HepG2 (cell line): ENCODE measurements around the gene LAG3. TPM values are rescaled to one million over a fixed set of nuclear protein-coding genes. Genes with fewer than 3 reads are reported as not detected.

Source experiments
- EEA1 ChIP-seq: sonication (generic); formaldehyde crosslinking; IDR thresholded peaks from 2 replicates; pipeline ENCODE4 v1.5.1; 2020; ENCODE audit warnings: mild to moderate bottlenecking, missing genetic modification reagents, borderline replicate concordance
- ELF3 ChIP-seq: IDR thresholded peaks from 2 replicates; pipeline ENCODE4 v1.6.1; 2016; ENCODE audit warnings: missing genetic modification reagents, missing compliant biosample characterization
- HNRNPL ChIP-seq: fragments of 200-400 bp; formaldehyde crosslinking; IDR thresholded peaks from 2 replicates; pipeline ENCODE4 v1.6.1; 2017; ENCODE audit warnings: mild to moderate bottlenecking, low read depth, low read length
- HNRNPUL1 ChIP-seq: fragments of 200-400 bp; formaldehyde crosslinking; IDR thresholded peaks from 2 replicates; pipeline ENCODE4 v1.6.1; 2017; ENCODE audit warnings: low read depth, mild to moderate bottlenecking, low read length, moderate library complexity
- MED1 ChIP-seq: sonication (generic); formaldehyde crosslinking; IDR thresholded peaks from 2 replicates; pipeline ENCODE4 v1.4.0; 2020; ENCODE audit warnings: missing genetic modification reagents
- NCOA5 ChIP-seq: sonication (generic); formaldehyde crosslinking; IDR thresholded peaks from 2 replicates; pipeline ENCODE4 v1.4.0; 2020; ENCODE audit warnings: missing genetic modification reagents
- SMARCC2 ChIP-seq: fragments of 450-650 bp; IDR thresholded peaks from 2 replicates; pipeline ENCODE4 v1.6.1; 2017; ENCODE audit warnings: antibody characterized with exemption, mild to moderate bottlenecking
- SRSF4 ChIP-seq: fragments of 200-400 bp; formaldehyde crosslinking; IDR thresholded peaks from one replicate; pipeline ENCODE4 v1.6.1; 2018; ENCODE audit warnings: mild to moderate bottlenecking, low read depth, low read length, moderate library complexity; ENCODE audit not compliant: poor library complexity, severe bottlenecking
- TBX2 ChIP-seq: sonication (generic); formaldehyde crosslinking; IDR thresholded peaks from 2 replicates; pipeline ENCODE4 v1.5.0; 2020; ENCODE audit warnings: missing genetic modification reagents, mild to moderate bottlenecking, borderline replicate concordance
- TEAD2 ChIP-seq: sonication (generic); formaldehyde crosslinking; IDR thresholded peaks from 2 replicates; pipeline ENCODE4 v1.9.0; 2021; ENCODE audit warnings: missing genetic modification reagents
- TRIM24 ChIP-seq: sonication (generic); formaldehyde crosslinking; IDR thresholded peaks from 2 replicates; pipeline ENCODE4 v1.8.0; 2022; ENCODE audit warnings: mild to moderate bottlenecking, missing genetic modification reagents
- ZFP1 ChIP-seq: IDR thresholded peaks from 2 replicates; pipeline ENCODE4 v1.6.1; 2016
- ZNF296 ChIP-seq: sonication (generic); formaldehyde crosslinking; conservative IDR thresholded peaks from 2 replicates; pipeline ENCODE4 v1.5.0; 2020; ENCODE audit warnings: mild to moderate bottlenecking, missing genetic modification reagents
- ZNF430 ChIP-seq: sonication (generic); formaldehyde crosslinking; IDR thresholded peaks from 2 replicates; pipeline ENCODE4 v1.9.0; 2021; ENCODE audit warnings: mild to moderate bottlenecking, missing genetic modification reagents
- ZNF557 ChIP-seq: sonication (generic); formaldehyde crosslinking; IDR thresholded peaks from 2 replicates; pipeline ENCODE4 v1.4.0; 2020; ENCODE audit warnings: missing genetic modification reagents
- ZNF567 ChIP-seq: sonication (generic); formaldehyde crosslinking; IDR thresholded peaks from 2 replicates; pipeline ENCODE4 v1.8.1; 2023; ENCODE audit warnings: mild to moderate bottlenecking, missing genetic modification reagents, borderline replicate concordance
- polyA plus RNA-seq, 8 experiments: library from polyadenylated mRNA; depleted of rRNA in 3 of 8; stranded (reverse) in 7 of 8; unstranded in 1 of 8; fragments of >200 nt; fragmentation: Illumina TruSeq in 4 of 8; extraction: Trizol in 4 of 8; gene quantifications; 2 replicates each; pipeline versions ENCODE4 v1.2.1 to v1.2.3, GENCODE V29; 2011 to 2016; ENCODE audit warnings: low read depth in 4 of 8, missing spikeins in 1 of 8, mixed read lengths in 1 of 8; ENCODE audit not compliant: insufficient read depth in 1 of 8
- total RNA-seq, 5 experiments: library from RNA; depleted of rRNA; stranded (reverse); fragments of >200 nt; fragmentation: Illumina TruSeq; extraction: Trizol; gene quantifications; 2 replicates each; pipeline ENCODE4 v1.2.3, GENCODE V29; 2016; ENCODE audit warnings: low read depth in 1 of 5
- TF ChIP-seq, protein P1 (sequence below): sonication (generic); formaldehyde crosslinking; conservative IDR thresholded peaks from 2 replicates; pipeline ENCODE4 v1.4.0; 2020; ENCODE audit warnings: mild to moderate bottlenecking, missing genetic modification reagents, moderate library complexity
- TF ChIP-seq, protein P2 (sequence below): sonication (generic); formaldehyde crosslinking; IDR thresholded peaks from 2 replicates; pipeline ENCODE4 v1.8.0; 2023; ENCODE audit warnings: mild to moderate bottlenecking, missing genetic modification reagents
- TF ChIP-seq, protein P3 (sequence below): sonication (generic); formaldehyde crosslinking; IDR thresholded peaks from 2 replicates; pipeline ENCODE4 v1.5.1; 2020; ENCODE audit warnings: mild to moderate bottlenecking, missing genetic modification reagents, borderline replicate concordance
- TF ChIP-seq, protein P4 (sequence below): sonication (generic); formaldehyde crosslinking; IDR thresholded peaks from 2 replicates; pipeline ENCODE4 v1.5.1; 2020; ENCODE audit warnings: missing genetic modification reagents, mild to moderate bottlenecking, borderline replicate concordance

The LAG3 gene
- total and polyA plus RNA-seq, 2 of the 13 experiments (the other 11 are each of a cell fraction or from before 2014, with no cell fraction given), result 0.11 to 0.26 TPM

DNA sequence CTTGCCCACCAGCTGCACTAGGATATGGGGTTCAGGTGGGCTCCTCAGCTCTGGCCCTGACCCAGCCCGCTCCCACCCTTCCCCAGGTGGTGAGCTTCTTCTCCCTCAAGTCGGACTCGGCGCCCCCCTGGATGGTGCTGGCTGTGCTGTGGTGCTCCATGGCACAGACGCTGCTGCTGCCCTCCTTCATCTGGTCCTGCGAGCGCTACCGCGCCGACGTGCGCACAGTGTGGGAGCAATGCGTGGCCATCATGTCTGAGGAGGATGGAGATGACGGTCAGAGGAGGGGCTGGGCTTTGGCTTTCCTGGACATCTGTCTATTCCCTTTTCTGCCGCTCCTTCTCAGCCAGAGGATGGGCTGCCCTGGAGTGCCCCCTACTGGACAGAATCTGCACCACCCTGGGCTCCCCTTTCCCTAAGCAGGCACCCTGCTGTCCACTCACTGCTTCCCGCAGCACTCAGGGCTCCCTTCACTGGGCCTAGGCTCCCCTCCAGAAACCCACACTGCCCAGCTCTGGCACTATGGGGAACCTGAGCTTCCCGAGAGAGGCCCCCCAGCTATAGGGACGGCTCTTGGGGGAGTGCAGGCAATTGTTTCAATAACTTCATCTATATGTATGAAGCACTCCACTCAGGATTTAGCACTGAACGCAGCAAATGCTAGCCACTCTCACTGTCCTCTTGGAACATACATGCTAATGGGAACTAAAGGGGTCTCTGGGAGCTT is 53.2 kb downstream of the LAG3 start (continued):
- TF ChIP-seq, protein P1, sequence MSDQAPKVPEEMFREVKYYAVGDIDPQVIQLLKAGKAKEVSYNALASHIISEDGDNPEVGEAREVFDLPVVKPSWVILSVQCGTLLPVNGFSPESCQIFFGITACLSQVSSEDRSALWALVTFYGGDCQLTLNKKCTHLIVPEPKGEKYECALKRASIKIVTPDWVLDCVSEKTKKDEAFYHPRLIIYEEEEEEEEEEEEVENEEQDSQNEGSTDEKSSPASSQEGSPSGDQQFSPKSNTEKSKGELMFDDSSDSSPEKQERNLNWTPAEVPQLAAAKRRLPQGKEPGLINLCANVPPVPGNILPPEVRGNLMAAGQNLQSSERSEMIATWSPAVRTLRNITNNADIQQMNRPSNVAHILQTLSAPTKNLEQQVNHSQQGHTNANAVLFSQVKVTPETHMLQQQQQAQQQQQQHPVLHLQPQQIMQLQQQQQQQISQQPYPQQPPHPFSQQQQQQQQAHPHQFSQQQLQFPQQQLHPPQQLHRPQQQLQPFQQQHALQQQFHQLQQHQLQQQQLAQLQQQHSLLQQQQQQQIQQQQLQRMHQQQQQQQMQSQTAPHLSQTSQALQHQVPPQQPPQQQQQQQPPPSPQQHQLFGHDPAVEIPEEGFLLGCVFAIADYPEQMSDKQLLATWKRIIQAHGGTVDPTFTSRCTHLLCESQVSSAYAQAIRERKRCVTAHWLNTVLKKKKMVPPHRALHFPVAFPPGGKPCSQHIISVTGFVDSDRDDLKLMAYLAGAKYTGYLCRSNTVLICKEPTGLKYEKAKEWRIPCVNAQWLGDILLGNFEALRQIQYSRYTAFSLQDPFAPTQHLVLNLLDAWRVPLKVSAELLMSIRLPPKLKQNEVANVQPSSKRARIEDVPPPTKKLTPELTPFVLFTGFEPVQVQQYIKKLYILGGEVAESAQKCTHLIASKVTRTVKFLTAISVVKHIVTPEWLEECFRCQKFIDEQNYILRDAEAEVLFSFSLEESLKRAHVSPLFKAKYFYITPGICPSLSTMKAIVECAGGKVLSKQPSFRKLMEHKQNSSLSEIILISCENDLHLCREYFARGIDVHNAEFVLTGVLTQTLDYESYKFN (CRISPR knock-in tag), result no peak
- no peak for TF ChIP-seq ZNF296 (CRISPR knock-in tag)
- TF ChIP-seq TRIM24 (CRISPR knock-in tag), result no peak
- no peak for TF ChIP-seq ZNF430 (CRISPR knock-in tag)
- TF ChIP-seq SMARCC2, result no peak
- no peak for TF ChIP-seq TEAD2
- TF ChIP-seq EEA1, result no peak
- TF ChIP-seq NCOA5 (CRISPR knock-in tag), result no peak
- TF ChIP-seq ZNF567 (CRISPR knock-in tag), result no peak
- TF ChIP-seq ELF3 (CRISPR knock-in tag), result no peak
- TF ChIP-seq, protein P2, sequence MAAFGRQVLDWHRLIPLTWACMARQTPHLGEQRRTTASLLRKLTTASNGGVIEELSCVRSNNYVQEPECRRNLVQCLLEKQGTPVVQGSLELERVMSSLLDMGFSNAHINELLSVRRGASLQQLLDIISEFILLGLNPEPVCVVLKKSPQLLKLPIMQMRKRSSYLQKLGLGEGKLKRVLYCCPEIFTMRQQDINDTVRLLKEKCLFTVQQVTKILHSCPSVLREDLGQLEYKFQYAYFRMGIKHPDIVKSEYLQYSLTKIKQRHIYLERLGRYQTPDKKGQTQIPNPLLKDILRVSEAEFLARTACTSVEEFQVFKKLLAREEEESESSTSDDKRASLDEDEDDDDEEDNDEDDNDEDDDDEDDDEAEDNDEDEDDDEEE (CRISPR knock-in tag), result 0 out of 2 replicates have a peak, but pooled peaks have one; percentile 36
- TF ChIP-seq HNRNPL, result no peak
- no peak for TF ChIP-seq HNRNPUL1
- no peak for TF ChIP-seq ZFP1 (CRISPR knock-in tag)
- TF ChIP-seq MED1 (CRISPR knock-in tag), result no peak
- no peak for TF ChIP-seq ZNF557 (CRISPR knock-in tag)
- TF ChIP-seq TBX2 (CRISPR knock-in tag), result no peak; the same call in 1 of the 2 replicates
- TF ChIP-seq, protein P3, sequence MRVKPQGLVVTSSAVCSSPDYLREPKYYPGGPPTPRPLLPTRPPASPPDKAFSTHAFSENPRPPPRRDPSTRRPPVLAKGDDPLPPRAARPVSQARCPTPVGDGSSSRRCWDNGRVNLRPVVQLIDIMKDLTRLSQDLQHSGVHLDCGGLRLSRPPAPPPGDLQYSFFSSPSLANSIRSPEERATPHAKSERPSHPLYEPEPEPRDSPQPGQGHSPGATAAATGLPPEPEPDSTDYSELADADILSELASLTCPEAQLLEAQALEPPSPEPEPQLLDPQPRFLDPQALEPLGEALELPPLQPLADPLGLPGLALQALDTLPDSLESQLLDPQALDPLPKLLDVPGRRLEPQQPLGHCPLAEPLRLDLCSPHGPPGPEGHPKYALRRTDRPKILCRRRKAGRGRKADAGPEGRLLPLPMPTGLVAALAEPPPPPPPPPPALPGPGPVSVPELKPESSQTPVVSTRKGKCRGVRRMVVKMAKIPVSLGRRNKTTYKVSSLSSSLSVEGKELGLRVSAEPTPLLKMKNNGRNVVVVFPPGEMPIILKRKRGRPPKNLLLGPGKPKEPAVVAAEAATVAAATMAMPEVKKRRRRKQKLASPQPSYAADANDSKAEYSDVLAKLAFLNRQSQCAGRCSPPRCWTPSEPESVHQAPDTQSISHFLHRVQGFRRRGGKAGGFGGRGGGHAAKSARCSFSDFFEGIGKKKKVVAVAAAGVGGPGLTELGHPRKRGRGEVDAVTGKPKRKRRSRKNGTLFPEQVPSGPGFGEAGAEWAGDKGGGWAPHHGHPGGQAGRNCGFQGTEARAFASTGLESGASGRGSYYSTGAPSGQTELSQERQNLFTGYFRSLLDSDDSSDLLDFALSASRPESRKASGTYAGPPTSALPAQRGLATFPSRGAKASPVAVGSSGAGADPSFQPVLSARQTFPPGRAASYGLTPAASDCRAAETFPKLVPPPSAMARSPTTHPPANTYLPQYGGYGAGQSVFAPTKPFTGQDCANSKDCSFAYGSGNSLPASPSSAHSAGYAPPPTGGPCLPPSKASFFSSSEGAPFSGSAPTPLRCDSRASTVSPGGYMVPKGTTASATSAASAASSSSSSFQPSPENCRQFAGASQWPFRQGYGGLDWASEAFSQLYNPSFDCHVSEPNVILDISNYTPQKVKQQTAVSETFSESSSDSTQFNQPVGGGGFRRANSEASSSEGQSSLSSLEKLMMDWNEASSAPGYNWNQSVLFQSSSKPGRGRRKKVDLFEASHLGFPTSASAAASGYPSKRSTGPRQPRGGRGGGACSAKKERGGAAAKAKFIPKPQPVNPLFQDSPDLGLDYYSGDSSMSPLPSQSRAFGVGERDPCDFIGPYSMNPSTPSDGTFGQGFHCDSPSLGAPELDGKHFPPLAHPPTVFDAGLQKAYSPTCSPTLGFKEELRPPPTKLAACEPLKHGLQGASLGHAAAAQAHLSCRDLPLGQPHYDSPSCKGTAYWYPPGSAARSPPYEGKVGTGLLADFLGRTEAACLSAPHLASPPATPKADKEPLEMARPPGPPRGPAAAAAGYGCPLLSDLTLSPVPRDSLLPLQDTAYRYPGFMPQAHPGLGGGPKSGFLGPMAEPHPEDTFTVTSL (CRISPR knock-in tag), result no peak
- no peak for TF ChIP-seq SRSF4
- TF ChIP-seq, protein P4, sequence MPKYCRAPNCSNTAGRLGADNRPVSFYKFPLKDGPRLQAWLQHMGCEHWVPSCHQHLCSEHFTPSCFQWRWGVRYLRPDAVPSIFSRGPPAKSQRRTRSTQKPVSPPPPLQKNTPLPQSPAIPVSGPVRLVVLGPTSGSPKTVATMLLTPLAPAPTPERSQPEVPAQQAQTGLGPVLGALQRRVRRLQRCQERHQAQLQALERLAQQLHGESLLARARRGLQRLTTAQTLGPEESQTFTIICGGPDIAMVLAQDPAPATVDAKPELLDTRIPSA (CRISPR knock-in tag), result no peak
